Umbilical cord (tissue), 2 donors: ENCODE results near the gene TMEM217. TPM values are rescaled to one million over a fixed set of nuclear protein-coding genes. Genes with fewer than 3 reads are reported as not detected.
A peak's percentile ranks its signal among the peaks of the same experiment; 100 is the strongest.
"Not testable (repeated sequence)": the region's sequence is repeated elsewhere in the genome, so short reads cannot be mapped to it uniquely, and the experiment has no call there.

Source experiments
- DNase-seq: peaks from one replicate; pipeline ENCODE4 v3.0.0-alpha.2; 2015; ENCODE audit warnings: low spot score
- total RNA-seq: library from RNA; depleted of rRNA; stranded (reverse); fragments of >200 nt; gene quantifications from one replicate; pipeline ENCODE4 v1.2.3, GENCODE V29; 2014; ENCODE audit warnings: low replicate concordance; ENCODE audit not compliant: insufficient read depth

TMEM217 gene
- total RNA-seq, 1 donor from 2014 or later: 3.4 TPM

- DNase-seq: no peak
Observed at GRCh38 chr6:37218511-37218910, 39.4 kb downstream of the TMEM217 start.

DNA sequence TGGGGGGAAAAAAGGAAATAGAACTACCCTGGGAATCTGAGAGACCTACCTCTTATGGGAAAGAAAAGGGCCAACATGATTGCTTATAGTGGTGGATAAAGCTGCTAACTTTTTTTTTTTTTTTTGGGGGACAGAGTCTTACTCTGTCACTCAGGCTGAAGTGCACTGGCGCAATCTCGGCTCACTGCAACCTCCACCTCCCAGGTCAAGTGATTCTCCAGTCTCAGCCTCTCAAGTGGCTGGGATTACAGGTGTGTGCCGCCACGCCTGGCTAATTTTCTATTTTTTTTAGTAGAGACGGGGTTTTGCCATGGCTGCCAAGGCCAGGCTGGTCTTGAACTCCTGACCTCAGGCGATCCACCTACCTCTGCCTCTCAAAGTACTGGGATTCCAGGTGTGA lies 39.9 kb downstream of the TMEM217 start:
- DNase-seq: no peak

DNA sequence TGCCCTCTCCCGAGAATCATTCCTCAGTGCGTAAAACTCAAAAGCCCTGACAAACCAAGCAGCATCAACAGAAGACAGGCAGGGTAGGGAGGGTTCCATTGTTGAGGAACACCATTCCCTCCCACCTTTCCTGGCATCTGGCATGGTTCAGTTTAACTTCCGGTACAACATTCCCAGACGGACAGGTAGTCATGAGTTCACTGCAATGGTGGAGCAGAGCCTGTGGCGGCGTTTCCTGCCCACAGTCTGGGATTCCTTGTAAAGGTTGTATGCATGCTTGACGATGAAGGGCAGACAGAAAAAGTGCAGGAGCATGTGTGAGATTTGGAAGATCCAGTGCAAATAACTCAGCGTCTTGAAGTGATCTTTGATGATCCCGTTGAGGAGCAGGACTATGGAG lies 45.7 kb downstream of the TMEM217 start:
- DNase-seq: no peak

DNA sequence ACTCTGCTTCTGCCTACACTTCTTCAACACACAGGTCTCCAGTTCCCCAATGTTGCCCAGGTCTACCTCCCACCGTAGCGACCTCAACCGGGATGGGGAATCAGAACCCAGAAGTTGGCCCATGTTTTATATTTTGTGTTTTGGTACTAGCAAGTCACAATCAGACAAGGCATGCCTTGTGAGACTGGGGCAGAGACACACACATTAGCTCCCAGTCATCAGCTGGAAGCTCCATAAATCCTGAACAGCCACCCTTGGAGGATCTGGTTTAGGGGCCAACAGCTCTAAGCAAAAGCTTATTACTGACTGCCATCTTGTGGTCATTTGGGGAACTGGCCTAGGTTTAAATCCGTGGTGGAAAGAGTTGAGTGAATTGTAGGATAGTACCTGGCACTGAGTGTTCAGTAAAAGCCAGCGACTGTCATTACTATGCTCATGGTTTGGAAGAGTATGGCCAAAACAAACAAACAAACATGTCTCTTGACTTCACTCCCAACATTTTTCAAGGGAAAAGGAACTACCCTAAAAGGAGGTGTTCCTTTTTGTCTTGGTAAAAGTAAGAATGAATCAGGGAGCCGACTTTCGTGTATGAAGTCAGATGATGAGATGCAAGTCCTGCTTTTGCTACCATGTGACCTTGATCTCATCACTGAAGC lies 47.5 kb downstream of the TMEM217 start:
- DNase-seq: peak; percentile 92

- no peak for DNase-seq
Observed at GRCh38 chr6:37209461-37210205, 48.3 kb downstream of the TMEM217 start.

- no peak for DNase-seq
Observed at GRCh38 chr6:37208793-37209192, 49.2 kb downstream of the TMEM217 start.

- peak; percentile 61 for DNase-seq
Observed at GRCh38 chr6:37207903-37208456, 50.0 kb downstream of the TMEM217 start.

GRCh38 chr6:37206622-37207021 lies 51.3 kb downstream of the TMEM217 start:
- DNase-seq: no peak

DNA sequence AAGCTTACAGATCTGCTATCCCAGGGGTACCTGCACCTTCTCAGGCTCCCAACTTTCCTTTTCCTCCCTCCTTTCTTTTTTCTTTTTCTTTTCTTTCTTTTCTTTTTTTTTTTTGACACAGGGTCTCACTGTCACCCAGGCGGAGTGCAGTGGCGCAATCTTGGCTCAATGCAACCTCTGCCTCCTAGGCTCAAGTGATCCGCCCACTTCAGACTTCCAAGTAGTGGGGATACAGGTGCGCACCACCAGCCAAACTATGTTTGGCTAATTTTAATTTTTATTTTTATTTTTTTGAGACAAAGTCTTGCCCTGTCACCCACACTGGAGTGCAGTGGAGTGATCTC lies 52.0 kb downstream of the TMEM217 start:
- no peak for DNase-seq

- no peak for DNase-seq
Observed at GRCh38 chr6:37205175-37205996, 52.6 kb downstream of the TMEM217 start.

GRCh38 chr6:37204014-37204751 lies 53.8 kb downstream of the TMEM217 start:
- peak; percentile 77 for DNase-seq

DNA sequence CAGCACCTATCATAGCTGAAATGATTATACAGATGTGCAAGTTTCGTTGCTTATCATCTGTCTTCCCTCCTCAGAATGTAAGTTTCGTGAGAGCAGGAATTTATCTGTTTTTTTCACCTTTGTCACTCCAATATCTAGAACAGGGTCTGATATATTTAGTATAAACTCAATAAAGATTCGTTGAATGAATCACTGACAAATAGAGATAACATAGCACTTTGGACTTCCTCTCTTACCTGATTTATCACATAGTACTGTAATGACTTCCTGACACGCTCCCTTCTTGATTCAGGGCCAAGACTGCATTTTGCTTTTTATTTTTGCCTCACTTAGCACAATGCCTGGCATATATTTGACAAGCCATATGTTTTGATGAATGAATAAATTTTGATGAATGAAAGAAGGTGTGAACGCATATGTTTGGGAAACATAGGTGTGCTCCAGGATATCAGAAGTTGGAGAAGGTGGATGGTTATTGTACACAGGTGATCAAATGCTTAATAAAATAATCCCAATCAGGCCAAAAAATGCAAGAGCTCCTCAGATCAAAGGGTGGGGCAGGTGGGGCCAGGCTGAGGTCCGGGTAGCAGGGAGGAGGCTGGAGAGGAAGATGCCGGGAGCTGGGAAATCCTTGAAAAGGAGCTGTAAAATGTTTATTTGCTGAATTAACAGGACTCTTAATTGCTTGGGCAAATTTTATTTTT lies 55.0 kb downstream of the TMEM217 start:
- DNase-seq: no peak

DNA sequence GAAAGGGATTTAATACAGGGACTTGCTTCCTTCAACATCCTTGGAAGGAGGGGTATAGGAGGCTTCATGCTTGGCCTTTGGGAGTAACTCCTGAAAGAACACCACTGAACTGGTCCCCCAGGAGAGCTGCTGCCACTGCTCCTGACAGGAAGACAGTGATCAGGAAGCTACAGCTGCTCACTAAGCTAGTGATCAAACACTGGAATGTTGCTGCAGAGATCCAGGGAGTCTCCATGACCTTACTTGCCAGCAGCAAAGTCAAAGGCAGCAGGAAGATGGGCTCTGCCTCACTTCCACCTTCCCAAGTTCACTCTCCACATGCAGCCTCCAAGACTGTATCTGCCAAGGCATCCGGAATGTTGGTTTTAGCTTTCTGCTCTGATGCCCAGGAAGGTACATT lies 56.2 kb downstream of the TMEM217 start:
- no peak for DNase-seq

DNA sequence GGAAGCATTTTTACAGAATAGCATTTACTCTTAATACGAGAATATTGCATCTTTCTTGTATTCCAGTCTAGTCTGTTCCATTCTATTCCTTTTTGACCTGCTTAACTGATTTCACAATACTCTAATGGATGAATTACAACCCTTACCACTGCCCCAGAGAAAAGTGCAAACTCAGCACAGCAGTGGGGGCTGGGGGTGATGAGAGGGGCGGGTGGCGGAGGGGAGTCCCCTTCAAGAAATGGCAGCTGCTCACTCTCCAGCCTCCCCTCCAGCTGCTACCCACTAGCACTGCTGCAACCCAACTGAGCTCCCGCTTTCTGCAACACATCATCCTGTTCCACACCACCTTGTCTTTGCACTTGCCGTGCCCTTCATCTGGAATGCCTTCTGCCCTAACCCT lies 57.9 kb downstream of the TMEM217 start:
- DNase-seq: no peak

DNA sequence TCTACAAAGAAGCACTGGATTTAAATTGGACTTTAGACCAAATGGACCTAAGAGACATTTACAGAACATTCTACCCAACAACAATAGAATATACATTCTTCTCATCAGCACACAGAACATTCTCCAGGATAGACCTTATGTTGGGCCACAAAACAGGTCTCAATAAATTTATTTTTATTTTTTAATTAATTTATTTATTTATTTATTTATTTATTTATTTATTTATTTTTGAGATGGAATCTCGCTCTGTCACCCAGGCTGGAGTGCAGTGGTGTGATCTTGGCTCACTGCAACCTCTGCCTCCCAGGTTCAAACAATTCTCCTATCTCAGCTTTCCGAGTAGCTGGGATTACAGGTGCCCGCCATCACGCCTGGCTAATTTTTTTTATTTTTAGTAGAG lies 61.5 kb downstream of the TMEM217 start:
- DNase-seq: not testable (repeated sequence)

GRCh38 chr6:37194886-37195285 lies 63.1 kb downstream of the TMEM217 start:
- not testable (repeated sequence) for DNase-seq

GRCh38 chr6:37192666-37193065 lies 65.3 kb downstream of the TMEM217 start:
- no peak for DNase-seq

GRCh38 chr6:37190159-37190535 lies 67.8 kb downstream of the TMEM217 start:
- no peak for DNase-seq

GRCh38 chr6:37188962-37189510 lies 68.9 kb downstream of the TMEM217 start:
- no peak for DNase-seq

DNA sequence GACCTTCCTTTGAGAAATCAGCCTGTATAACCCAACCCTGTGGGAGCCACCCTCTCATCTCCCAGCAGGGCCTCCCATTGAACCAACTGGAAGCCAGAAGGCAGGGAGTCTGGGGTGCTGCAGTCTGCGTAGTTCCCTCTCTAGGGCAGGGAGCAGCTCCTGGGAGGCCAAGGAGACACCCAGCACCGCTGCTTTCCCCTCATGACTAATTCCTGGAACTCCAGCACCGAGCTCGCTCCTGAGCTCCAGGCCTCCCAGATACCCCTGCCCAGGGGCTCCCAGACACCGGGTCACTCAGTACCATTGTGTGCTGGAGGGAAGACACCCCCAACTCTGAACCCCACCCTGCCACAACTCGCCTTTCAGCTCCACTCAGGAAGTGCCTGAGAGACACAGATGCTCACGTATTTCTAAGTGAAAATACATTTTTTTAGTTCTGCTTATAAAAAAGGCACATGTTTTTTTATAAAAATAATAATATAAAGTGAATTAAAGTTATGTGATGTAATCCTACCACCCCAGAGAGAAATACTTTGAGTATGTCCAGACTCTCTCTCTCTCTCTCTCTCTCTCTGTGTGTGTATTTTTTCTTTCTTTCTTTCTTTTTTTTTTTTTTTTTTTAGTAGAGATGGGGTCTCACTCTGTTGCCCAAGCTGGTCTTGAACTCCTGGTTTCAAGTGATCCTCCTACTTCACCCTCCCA lies 70.5 kb downstream of the TMEM217 start:
- DNase-seq: no peak
